Measurements from ENCODE around the gene NANOS2. TPM values are rescaled to one million over a fixed set of nuclear protein-coding genes. Genes with fewer than 3 reads are reported as not detected.
"Not testable (repeated sequence)": the region's sequence is repeated elsewhere in the genome, so short reads cannot be mapped to it uniquely, and the experiment has no call there.

The NANOS2 gene
- polyA plus RNA-seq, 1 donor, result not detected

- no peak for DNase-seq
These were observed 38.0 kb downstream of the NANOS2 start for GRCh38 chr19:45876411-45877197.

- DNase-seq, result no peak
These were observed 38.5 kb downstream of the NANOS2 start for GRCh38 chr19:45876161-45876410.

GRCh38 chr19:45874620-45874966 lies 40.0 kb downstream of the NANOS2 start:
- DNase-seq, result no peak

GRCh38 chr19:45873219-45873772 lies 41.3 kb downstream of the NANOS2 start:
- DNase-seq, result no peak

- no peak for DNase-seq
These were observed 42.3 kb downstream of the NANOS2 start for GRCh38 chr19:45872095-45872919.

GRCh38 chr19:45870798-45871197 lies 43.8 kb downstream of the NANOS2 start:
- no peak for DNase-seq

- DNase-seq, result not testable (repeated sequence)
These were observed 47.3 kb downstream of the NANOS2 start for GRCh38 chr19:45867241-45867640.

- DNase-seq, result no peak
These were observed 48.0 kb downstream of the NANOS2 start for GRCh38 chr19:45866400-45867176.

- no peak for DNase-seq
These were observed 49.2 kb downstream of the NANOS2 start for GRCh38 chr19:45865269-45865948.

- DNase-seq, result no peak
These were observed 49.9 kb downstream of the NANOS2 start for GRCh38 chr19:45864629-45865082.

GRCh38 chr19:45863840-45864628 lies 50.5 kb downstream of the NANOS2 start, which contains the start of gene FOXA3:
Gene FOXA3 (plus strand): TSS chr19:45864326. CDS start chr19:45864457, 131 bp downstream.
- no peak for DNase-seq

- DNase-seq, result no peak
These were observed 51.2 kb downstream of the NANOS2 start for GRCh38 chr19:45863335-45863839.

Other genes starting within 250 kb of the NANOS2 start
- 0.85 TPM for gene GIPR, start 246.6 kb downstream of the NANOS2 start, polyA plus RNA-seq (ENCODE audit: insufficient read length)
- gene SNRPD2, start 222.8 kb downstream of the NANOS2 start, polyA plus RNA-seq (ENCODE audit: insufficient read length), result 253 TPM
- gene QPCTL, start 222.1 kb downstream of the NANOS2 start, polyA plus RNA-seq (ENCODE audit: insufficient read length), result 9.6 TPM
- gene FBXO46, start 183.9 kb downstream of the NANOS2 start, polyA plus RNA-seq (ENCODE audit: insufficient read length), result 16.3 TPM
- not detected for gene MEIOSIN, start 181.3 kb downstream of the NANOS2 start, polyA plus RNA-seq (ENCODE audit: insufficient read length)
- gene SIX5, start 145.5 kb downstream of the NANOS2 start, polyA plus RNA-seq (ENCODE audit: insufficient read length), result 12.2 TPM
- gene DMPK, start 132.3 kb downstream of the NANOS2 start, polyA plus RNA-seq (ENCODE audit: insufficient read length), result 71.9 TPM
- 36.6 TPM for gene DMWD, start 121.9 kb downstream of the NANOS2 start, polyA plus RNA-seq (ENCODE audit: insufficient read length)
- not detected for gene RSPH6A, start 99.5 kb downstream of the NANOS2 start, polyA plus RNA-seq (ENCODE audit: insufficient read length)
- 75.1 TPM for gene SYMPK, start 51.6 kb downstream of the NANOS2 start, polyA plus RNA-seq (ENCODE audit: insufficient read length)
- 0.12 TPM for gene FOXA3, start 50.5 kb downstream of the NANOS2 start, polyA plus RNA-seq (ENCODE audit: insufficient read length)
- 14.5 TPM for gene IRF2BP1, start 28.6 kb downstream of the NANOS2 start, polyA plus RNA-seq (ENCODE audit: insufficient read length)
- gene MYPOP, start 12.2 kb downstream of the NANOS2 start, polyA plus RNA-seq (ENCODE audit: insufficient read length), result 4.0 TPM
- gene NOVA2, start 59.1 kb upstream of the NANOS2 start, polyA plus RNA-seq (ENCODE audit: insufficient read length), result 4.1 TPM
- gene CCDC61, start 80.7 kb upstream of the NANOS2 start, polyA plus RNA-seq (ENCODE audit: insufficient read length), result 11.7 TPM
- gene PGLYRP1, start 108.3 kb upstream of the NANOS2 start, polyA plus RNA-seq (ENCODE audit: insufficient read length), result 0.32 TPM
- 0.58 TPM for gene IGFL4, start 126.2 kb upstream of the NANOS2 start, polyA plus RNA-seq (ENCODE audit: insufficient read length)
- not detected for gene IGFL3, start 209.9 kb upstream of the NANOS2 start, polyA plus RNA-seq (ENCODE audit: insufficient read length)
- not detected for gene IGFL2, start 233.5 kb upstream of the NANOS2 start, polyA plus RNA-seq (ENCODE audit: insufficient read length)

Data from left kidney (tissue), 2 donors.